Colonic mucosa (tissue), 4 donors: ENCODE results near the gene D2HGDH. TPM values are rescaled to one million over a fixed set of nuclear protein-coding genes. Genes with fewer than 3 reads are reported as not detected.

Source experiments
- DNase-seq: peaks from one replicate; pipeline ENCODE4 v3.0.0-alpha.2; 2020
- H3K27ac ChIP-seq: fragments of 200-600 bp; one replicate; pipeline ENCODE4 v1.8.0; 2021
- H3K27me3 ChIP-seq: fragments of 200-600 bp; one replicate; pipeline ENCODE4 v1.8.0; 2021
- H3K36me3 ChIP-seq: fragments of 200-600 bp; one replicate; pipeline ENCODE4 v1.8.0; 2021
- H3K4me1 ChIP-seq: fragments of 200-600 bp; one replicate; pipeline ENCODE4 v1.8.0; 2021; ENCODE audit warnings: mild to moderate bottlenecking
- H3K4me3 ChIP-seq: fragments of 200-600 bp; one replicate; pipeline ENCODE4 v1.8.0; 2021
- H3K9ac ChIP-seq, 2 donors: one replicate each; pipeline ENCODE4 v1.7.0; 2013; ENCODE audit warnings: control low read depth in 2 of 2, low read depth in 2 of 2, low read length in 2 of 2
- H3K9me3 ChIP-seq: fragments of 200-600 bp; one replicate; pipeline ENCODE4 v1.8.0; 2021
- CTCF ChIP-seq: fragments of 200-600 bp; IDR thresholded peaks from one replicate; pipeline ENCODE4 v1.8.0; 2022; ENCODE audit warnings: antibody characterized with exemption, mild to moderate bottlenecking
- intact Hi-C: fragments of 100-400 bp; cut with DNase I; formaldehyde crosslinking; loops from one replicate; pipeline ENCODE4 v1.14.1; 2022
- total RNA-seq, 2 donors: library from RNA; stranded (reverse); fragmentation: NEBNext Ultra II Directional in 1 of 2; extraction: Animal tissue kit (Norgen Biotek cat#: 25700) in 1 of 2; gene quantifications; one replicate each; pipeline ENCODE4 v1.2.1, GENCODE V29; 2021
- donor health status: healthy.
- donor health status: DM: no; HTN: no; CAD: no.
- donor health status: DM: no; HTN: no; CAD: no.

D2HGDH gene
- total RNA-seq, 2 donors from 2014 or later, result 42.0 to 76.6 TPM

GRCh38 chr2:241745276-241745675 lies 10.8 kb downstream of the D2HGDH start:
- no peak for DNase-seq
- H3K27ac ChIP-seq, result no peak overlapping the region
- no peaks in the 10 kb centered on the region for H3K36me3 ChIP-seq
- no peaks in the 10 kb centered on the region for H3K4me1 ChIP-seq
- H3K4me3 ChIP-seq, result no peak overlapping the region
- intact Hi-C loops, result no loop called here
- TF ChIP-seq CTCF, result no peak
- no peaks in the 10 kb centered on the region for H3K9me3 ChIP-seq
- no peaks in the 10 kb centered on the region for H3K27me3 ChIP-seq
- no peak overlapping the region for H3K9ac ChIP-seq

- intact Hi-C loops, result no loop called here
- no peak overlapping the region for H3K27ac ChIP-seq
- no peaks in the 10 kb centered on the region for H3K9me3 ChIP-seq
- H3K4me3 ChIP-seq, result no peak overlapping the region
- H3K4me1 ChIP-seq, result no peaks in the 10 kb centered on the region
- no peaks in the 10 kb centered on the region for H3K36me3 ChIP-seq
- no peak for TF ChIP-seq CTCF
- DNase-seq, result no peak
- no peaks in the 10 kb centered on the region for H3K27me3 ChIP-seq
- no peak overlapping the region for H3K9ac ChIP-seq
These were observed 11.7 kb downstream of the D2HGDH start for GRCh38 chr2:241746084-241746483.

- H3K4me3 ChIP-seq, result no peak overlapping the region
- no peak overlapping the region for H3K27ac ChIP-seq
- intact Hi-C loops, result no loop called here
- H3K27me3 ChIP-seq, result no peaks in the 10 kb centered on the region
- no peaks in the 10 kb centered on the region for H3K4me1 ChIP-seq
- H3K9ac ChIP-seq, result no peak overlapping the region
- no peak for DNase-seq
- no peaks in the 10 kb centered on the region for H3K9me3 ChIP-seq
- no peak for TF ChIP-seq CTCF
- H3K36me3 ChIP-seq, result no peaks in the 10 kb centered on the region
These were observed 14.2 kb downstream of the D2HGDH start for GRCh38 chr2:241748468-241749256.

- Histone ChIP-seq H3K4me3 (no peak overlapping the region), H3K27ac (no peak overlapping the region), H3K36me3 (no peaks in the 10 kb centered on the region), H3K9me3 (no peaks in the 10 kb centered on the region), H3K27me3 (no peaks in the 10 kb centered on the region), H3K9ac (no peak overlapping the region), H3K4me1 (no peaks in the 10 kb centered on the region)
- TF ChIP-seq CTCF, result no peak
- intact Hi-C loops, result no loop called here
- DNase-seq, result no peak
These were observed 15.8 kb downstream of the D2HGDH start for GRCh38 chr2:241750076-241750840.

- intact Hi-C loops, result no loop called here
- H3K4me1 ChIP-seq, result no peaks in the 10 kb centered on the region
These were observed 16.7 kb downstream of the D2HGDH start for GRCh38 chr2:241751152-241751551.

More at GRCh38 chr2:241751152-241751551, 16.7 kb downstream of the D2HGDH start:
- Histone ChIP-seq H3K27ac (no peak overlapping the region), H3K9me3 (no peaks in the 10 kb centered on the region), H3K9ac (no peak overlapping the region), H3K27me3 (no peaks in the 10 kb centered on the region), H3K4me3 (no peak overlapping the region), H3K36me3 (no peaks in the 10 kb centered on the region)
- no peak for TF ChIP-seq CTCF
- no peak for DNase-seq
